DND-41 (cell line): ENCODE results near the gene IQGAP2.

Experiments
- ATAC-seq: fragments of 200-7000 bp; cut with Tn5 transposase; 3 replicates; pipeline ENCODE4 v1.9.1; 2021; ENCODE audit warnings: low read depth; ENCODE audit not compliant: insufficient read depth
- DNase-seq: peaks from one replicate; pipeline ENCODE4 v3.0.0-alpha.2; 2020
- H2AFZ ChIP-seq: 2 replicates; pipeline ENCODE4 v1.6.0; 2012; ENCODE audit warnings: low read depth, low read length
- H3K27ac ChIP-seq: 2 replicates; pipeline ENCODE4 v1.5.1; 2012; ENCODE audit warnings: low read length, inconsistent platforms
- H3K27me3 ChIP-seq: fragments of 200-600 bp; sonication (generic); 2 replicates; pipeline ENCODE4 v1.6.0; 2012; ENCODE audit warnings: low read length, mild to moderate bottlenecking, inconsistent platforms; ENCODE audit not compliant: insufficient read depth, poor library complexity
- H3K36me3 ChIP-seq: 2 replicates; pipeline ENCODE4 v1.5.1; 2012; ENCODE audit warnings: low read length, inconsistent platforms; ENCODE audit not compliant: insufficient read depth
- H3K4me1 ChIP-seq: 2 replicates; pipeline ENCODE4 v1.5.1; 2012; ENCODE audit warnings: mild to moderate bottlenecking, low read length; ENCODE audit not compliant: insufficient read depth
- H3K4me2 ChIP-seq: 2 replicates; pipeline ENCODE4 v1.6.0; 2012; ENCODE audit warnings: mild to moderate bottlenecking, moderate library complexity, low read length, inconsistent platforms; ENCODE audit not compliant: insufficient read depth
- H3K4me3 ChIP-seq, 2 experiments: fragments of 200-600 bp in 1 of 2; shearing (Covaris generic) in 1 of 2; 2 replicates each; pipeline ENCODE4 v1.5.1; 2012 to 2016; ENCODE audit warnings: inconsistent platforms in 2 of 2, low read length in 2 of 2, mild to moderate bottlenecking in 2 of 2, low read depth in 1 of 2, moderate library complexity in 1 of 2
- H3K79me2 ChIP-seq: 2 replicates; pipeline ENCODE4 v1.6.0; 2012; ENCODE audit warnings: low read length, inconsistent platforms; ENCODE audit not compliant: insufficient read depth
- H3K9ac ChIP-seq: 2 replicates; pipeline ENCODE4 v1.6.0; 2012; ENCODE audit warnings: low read depth, mild to moderate bottlenecking, inconsistent platforms, low read length, moderate library complexity
- H3K9me3 ChIP-seq: 2 replicates; pipeline ENCODE4 v1.5.1; 2012; ENCODE audit warnings: low read length, moderate library complexity, mild to moderate bottlenecking, inconsistent platforms; ENCODE audit not compliant: insufficient read depth, severe bottlenecking
- H4K20me1 ChIP-seq: 2 replicates; pipeline ENCODE4 v1.6.0; 2012; ENCODE audit warnings: low read length; ENCODE audit not compliant: insufficient read depth
- EZH2 ChIP-seq: IDR thresholded peaks from 3 replicates; pipeline ENCODE4 v1.6.1; 2012; ENCODE audit warnings: borderline replicate concordance, low read depth, mild to moderate bottlenecking, moderate library complexity, low read length, inconsistent platforms; ENCODE audit not compliant: severe bottlenecking
- TF ChIP-seq, protein P1 (sequence below): IDR thresholded peaks from 2 replicates; pipeline ENCODE4 v1.5.1; 2012; ENCODE audit warnings: borderline replicate concordance, low read length, moderate library complexity, mild to moderate bottlenecking; ENCODE audit not compliant: poor library complexity, severe bottlenecking; ENCODE audit errors: extremely low read depth

IQGAP2 gene

DNA sequence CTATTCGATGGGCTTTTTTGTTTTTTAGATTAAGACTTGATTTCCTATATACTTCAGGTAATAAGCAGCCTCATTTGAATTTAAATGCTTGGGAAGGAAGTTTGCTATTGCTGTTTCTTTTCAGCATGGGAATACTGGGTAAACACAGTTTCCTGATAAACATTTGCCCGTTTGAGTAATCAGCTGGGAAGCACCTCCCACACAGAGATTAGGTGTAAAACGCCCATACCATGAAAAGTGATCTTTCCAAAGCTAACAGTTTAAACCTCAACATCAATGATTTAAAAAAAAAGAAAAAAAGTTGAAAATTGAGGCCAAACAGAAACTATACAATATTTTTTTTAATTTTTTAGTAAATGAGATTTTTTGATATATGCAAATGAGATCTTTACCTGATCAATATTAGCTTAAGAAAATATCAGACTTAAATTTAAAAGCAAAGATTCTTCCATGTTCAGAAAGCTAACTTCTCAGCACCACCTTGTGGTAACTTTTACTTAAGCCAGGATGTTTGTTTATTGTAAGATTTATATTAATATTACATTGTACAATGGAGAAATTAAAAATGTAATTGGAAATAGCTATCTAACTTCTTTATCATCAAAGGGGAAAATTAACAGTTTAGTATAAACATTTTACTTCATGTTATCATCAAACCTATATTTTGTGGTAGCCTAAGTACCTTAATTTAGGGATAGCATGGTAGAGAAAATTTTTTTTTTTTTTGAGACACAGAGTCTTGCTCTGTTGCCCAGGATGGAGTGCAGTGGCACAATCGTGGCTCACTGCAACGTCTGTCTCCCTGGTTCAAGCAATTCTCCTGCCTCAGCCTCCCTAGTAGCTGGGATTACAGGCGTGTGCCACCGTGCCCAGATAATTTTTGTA is 180.3 kb downstream of the IQGAP2 start:
- Histone ChIP-seq H3K9ac (no peak overlapping the region), H3K79me2 (no peaks in the 10 kb centered on the region), H3K27ac (no peak overlapping the region), H3K4me3 (no peak overlapping the region), H3K4me2 (no peak overlapping the region), H2AFZ (no peak overlapping the region), H3K9me3 (no peaks in the 10 kb centered on the region), H4K20me1 (no peaks in the 10 kb centered on the region), H3K36me3 (no peaks in the 10 kb centered on the region), H3K27me3 (no peaks in the 10 kb centered on the region), H3K4me1 (no peaks in the 10 kb centered on the region)
- DNase-seq (no peak), ATAC-seq (no peak)
- no peak for TF ChIP-seq EZH2
- TF ChIP-seq, protein P1, sequence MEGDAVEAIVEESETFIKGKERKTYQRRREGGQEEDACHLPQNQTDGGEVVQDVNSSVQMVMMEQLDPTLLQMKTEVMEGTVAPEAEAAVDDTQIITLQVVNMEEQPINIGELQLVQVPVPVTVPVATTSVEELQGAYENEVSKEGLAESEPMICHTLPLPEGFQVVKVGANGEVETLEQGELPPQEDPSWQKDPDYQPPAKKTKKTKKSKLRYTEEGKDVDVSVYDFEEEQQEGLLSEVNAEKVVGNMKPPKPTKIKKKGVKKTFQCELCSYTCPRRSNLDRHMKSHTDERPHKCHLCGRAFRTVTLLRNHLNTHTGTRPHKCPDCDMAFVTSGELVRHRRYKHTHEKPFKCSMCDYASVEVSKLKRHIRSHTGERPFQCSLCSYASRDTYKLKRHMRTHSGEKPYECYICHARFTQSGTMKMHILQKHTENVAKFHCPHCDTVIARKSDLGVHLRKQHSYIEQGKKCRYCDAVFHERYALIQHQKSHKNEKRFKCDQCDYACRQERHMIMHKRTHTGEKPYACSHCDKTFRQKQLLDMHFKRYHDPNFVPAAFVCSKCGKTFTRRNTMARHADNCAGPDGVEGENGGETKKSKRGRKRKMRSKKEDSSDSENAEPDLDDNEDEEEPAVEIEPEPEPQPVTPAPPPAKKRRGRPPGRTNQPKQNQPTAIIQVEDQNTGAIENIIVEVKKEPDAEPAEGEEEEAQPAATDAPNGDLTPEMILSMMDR, result peak; percentile 35

DNA sequence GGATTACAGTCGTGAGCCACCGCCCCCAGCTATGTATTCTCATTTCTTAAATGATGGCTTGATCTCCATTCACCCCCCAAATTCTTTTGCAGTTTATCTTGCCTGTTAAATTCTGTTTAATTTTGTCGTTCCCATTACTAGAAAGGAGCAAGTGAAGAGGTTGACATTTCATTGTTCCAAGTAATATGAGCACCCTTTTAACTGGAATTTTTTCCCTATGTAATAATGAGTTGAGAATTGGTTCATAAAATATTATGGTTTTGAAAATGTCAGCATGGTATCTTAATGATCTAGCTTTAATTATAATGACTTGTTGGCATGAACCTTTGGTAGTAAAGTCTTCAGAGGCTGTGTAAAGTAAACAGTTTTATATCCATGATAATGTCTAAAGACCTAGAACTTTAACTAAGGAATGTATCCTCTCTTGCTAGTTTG is 182.7 kb downstream of the IQGAP2 start:
- no peaks in the 10 kb centered on the region for H3K36me3 ChIP-seq
- no peaks in the 10 kb centered on the region for H3K9me3 ChIP-seq
- no peaks in the 10 kb centered on the region for H3K27me3 ChIP-seq
- H3K4me3 ChIP-seq, result no peak overlapping the region
- no peak for TF ChIP-seq EZH2
- TF ChIP-seq, protein P1, result no peak
- no peaks in the 10 kb centered on the region for H3K79me2 ChIP-seq
- DNase-seq (no peak), ATAC-seq (no peak)
- no peaks in the 10 kb centered on the region for H3K4me1 ChIP-seq
- no peak overlapping the region for H3K4me2 ChIP-seq
- H3K9ac ChIP-seq, result no peak overlapping the region
- H2AFZ ChIP-seq, result no peak overlapping the region
- H4K20me1 ChIP-seq, result no peaks in the 10 kb centered on the region
- no peak overlapping the region for H3K27ac ChIP-seq

DNA sequence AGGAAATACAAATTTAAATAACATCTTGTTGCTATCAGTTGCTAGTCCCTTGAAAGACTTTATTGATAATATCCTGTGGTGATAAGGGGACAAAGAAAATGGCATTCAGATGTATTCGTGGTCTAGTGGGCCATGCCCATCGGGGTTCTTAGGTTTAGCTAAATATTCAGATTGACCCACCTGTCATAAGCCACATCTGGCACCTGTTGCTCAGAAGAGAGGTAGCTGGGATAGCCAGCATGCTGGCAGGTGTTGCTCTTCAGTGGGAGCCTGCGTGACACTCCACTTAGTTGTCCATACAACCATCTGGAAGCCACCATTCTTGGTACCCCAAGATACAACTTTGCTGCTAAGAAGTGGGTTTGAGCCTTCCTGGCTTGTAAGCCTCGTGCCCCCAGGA is 183.4 kb downstream of the IQGAP2 start:
- no peaks in the 10 kb centered on the region for H3K36me3 ChIP-seq
- DNase-seq (no peak), ATAC-seq (no peak)
- no peaks in the 10 kb centered on the region for H3K9me3 ChIP-seq
- no peak overlapping the region for H3K27ac ChIP-seq
- H3K79me2 ChIP-seq, result no peaks in the 10 kb centered on the region
- no peaks in the 10 kb centered on the region for H3K4me1 ChIP-seq
- TF ChIP-seq, protein P1, result no peak
- no peak for TF ChIP-seq EZH2
- no peak overlapping the region for H3K9ac ChIP-seq
- no peaks in the 10 kb centered on the region for H3K27me3 ChIP-seq
- H3K4me3 ChIP-seq, result no peak overlapping the region
- H4K20me1 ChIP-seq, result no peaks in the 10 kb centered on the region
- H2AFZ ChIP-seq, result no peak overlapping the region
- no peak overlapping the region for H3K4me2 ChIP-seq
